Motor neuron (in vitro differentiated cells): ENCODE measurements around the gene UGT2B10. TPM values are rescaled to one million over a fixed set of nuclear protein-coding genes. Genes with fewer than 3 reads are reported as not detected.

Source experiments
- ATAC-seq, 8 experiments: fragments of 200-7000 bp; cut with Tn5 transposase; replicated peaks in 6 of 8; 2 replicates each; pipeline ENCODE4 v1.8.0; 2021; ENCODE audit warnings: mild to moderate bottlenecking in 8 of 8, moderate library complexity in 8 of 8
- H3K27ac ChIP-seq, 2 donors: fragments of 250-450 bp; sonication (Bioruptor Pico); 2 replicates each; pipeline ENCODE4 v1.9.0; 2021; ENCODE audit warnings: antibody characterized with exemption in 2 of 2, mild to moderate bottlenecking in 2 of 2, moderate library complexity in 1 of 2
- H3K4me1 ChIP-seq, 2 donors: fragments of 250-450 bp; sonication (Bioruptor Pico); replicated peaks in 1 of 2; 2 replicates each; pipeline ENCODE4 v1.6.1; 2021; ENCODE audit warnings: antibody characterized with exemption in 2 of 2, mild to moderate bottlenecking in 2 of 2, moderate library complexity in 1 of 2
- H3K4me3 ChIP-seq, 5 donors: fragments of 250-450 bp; sonication (Bioruptor Pico); 2 replicates each; pipeline ENCODE4 v1.9.0; 2021; ENCODE audit warnings: antibody characterized with exemption in 5 of 5, mild to moderate bottlenecking in 5 of 5, moderate library complexity in 4 of 5
- WGBS, 10 experiments: fragments of 450-650 bp; shearing (Covaris generic); methylation state at CpG; one replicate each; pipeline ENCODE4 v1.0.0; 2022; 5-methylcytosine and 5-hydroxymethylcytosine counted together
- in situ Hi-C, 9 experiments: fragments of 400-800 bp; cut with MboI; loops; one replicate each; pipeline ENCODE4 v1.15.0; 2021; ENCODE audit warnings: low sequenced_read_pairs in 9 of 9, low pct_unique_long_range_greater_than_20kb in 2 of 9; ENCODE audit not compliant: unreplicated experiment in 9 of 9
- total RNA-seq, 8 experiments: library from RNA; unstranded; fragments of 300-600 nt; gene quantifications; 2 replicates each; pipeline versions ENCODE4 v1.2.3 to v1.2.4, GENCODE V29; 2022

UGT2B10 gene
- total RNA-seq, 8 experiments from 2014 or later, result not detected

GRCh38 chr4:68850293-68850692 lies 34.5 kb downstream of the UGT2B10 start:
- no peak for ATAC-seq
- WGBS, 10 experiments, result 0 to 100% (median 47%) methylated on average over 1 to 3 of the region's 3 CpGs
- in situ Hi-C loops, result no loop called here

DNA sequence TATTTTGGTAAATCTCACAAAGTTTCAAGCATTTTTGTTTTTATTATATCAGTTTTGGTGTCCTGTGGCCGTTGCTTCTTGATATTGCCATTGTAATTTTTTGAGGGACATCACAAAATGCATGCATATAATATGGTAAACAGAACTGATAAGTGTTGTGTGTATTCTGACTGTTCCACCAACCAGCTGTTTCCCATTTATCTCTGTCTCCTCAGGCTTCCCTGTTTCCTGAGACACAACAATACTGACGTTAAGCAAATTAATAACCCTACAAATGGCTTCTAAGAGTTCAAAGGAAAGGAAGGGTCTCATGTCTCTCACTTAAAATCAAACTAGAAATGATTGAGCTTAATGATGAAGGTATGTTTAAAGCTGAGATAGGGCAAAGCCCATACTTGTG lies 40.0 kb downstream of the UGT2B10 start:
- ATAC-seq, result no peak
- in situ Hi-C loops, result no loop called here
- 0 to 79% (median 20%) methylated on average over 1 to 2 of the region's 2 CpGs; no CpG with 5 or more reads in 1 of the 10 experiments for WGBS, 10 experiments
- H3K27ac ChIP-seq, result no peak overlapping the region
- no peaks in the 10 kb centered on the region for H3K4me1 ChIP-seq
- no peak overlapping the region for H3K4me3 ChIP-seq

More at GRCh38 chr4:68850293-68850692, 34.5 kb downstream of the UGT2B10 start:
- H3K4me1 ChIP-seq, result no peaks in the 10 kb centered on the region
- H3K4me3 ChIP-seq, result no peak overlapping the region
- H3K27ac ChIP-seq, result no peak overlapping the region

GRCh38 chr4:68858039-68858438 lies 42.2 kb downstream of the UGT2B10 start:
- no peak for ATAC-seq
- in situ Hi-C loops, result no loop called here

GRCh38 chr4:68859655-68860054 lies 43.9 kb downstream of the UGT2B10 start:
- ATAC-seq, result no peak
- in situ Hi-C loops, result no loop called here
- H3K27ac ChIP-seq, result no peak overlapping the region
- H3K4me3 ChIP-seq, result no peak overlapping the region
- no peaks in the 10 kb centered on the region for H3K4me1 ChIP-seq
- whole genome bisulfite sequencing, 10 experiments, result 0 to 89% (median 41%) methylated on average over 1 of the region's 1 CpG; no CpG with 5 or more reads in 2 of the 10 experiments

More at GRCh38 chr4:68858039-68858438, 42.2 kb downstream of the UGT2B10 start:
- H3K4me1 ChIP-seq, result no peaks in the 10 kb centered on the region
- no peak overlapping the region for H3K27ac ChIP-seq
- H3K4me3 ChIP-seq, result no peak overlapping the region

DNA sequence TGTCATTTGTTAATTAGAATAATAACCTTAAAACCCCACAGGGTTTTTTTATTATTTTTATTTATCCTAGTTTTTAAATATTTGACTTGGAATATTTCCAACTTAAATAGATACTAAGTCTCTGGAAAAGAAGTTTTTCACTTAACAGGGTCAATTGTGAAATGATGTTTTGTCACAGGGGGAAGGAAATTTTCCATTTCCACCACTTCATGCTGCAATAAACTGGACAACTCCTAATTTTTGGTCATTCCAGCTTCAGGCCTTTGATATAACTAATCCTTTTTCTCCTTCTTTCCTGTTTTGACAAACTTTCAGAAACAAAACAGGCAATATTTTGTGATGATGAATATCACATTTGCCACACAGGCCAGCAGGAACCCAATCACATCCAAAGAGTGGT lies 45.3 kb downstream of the UGT2B10 start:
- in situ Hi-C loops, result no loop called here
- Histone ChIP-seq H3K4me1 (no peaks in the 10 kb centered on the region), H3K4me3 (no peak overlapping the region), H3K27ac (no peak overlapping the region)
- ATAC-seq, result no peak

GRCh38 chr4:68864438-68865187 lies 48.8 kb downstream of the UGT2B10 start:
- no peaks in the 10 kb centered on the region for H3K4me1 ChIP-seq
- ATAC-seq, result no peak
- WGBS, 10 experiments, result 27 to 100% (median 89%) methylated on average over 2 to 6 of the region's 6 CpGs; no CpG with 5 or more reads in 1 of the 10 experiments
- no peak overlapping the region for H3K4me3 ChIP-seq
- no peak overlapping the region for H3K27ac ChIP-seq
- in situ Hi-C loops, result no loop called here

GRCh38 chr4:68865188-68865638 lies 49.4 kb downstream of the UGT2B10 start:
- 0 to 96% (median 77%) methylated on average over 2 to 4 of the region's 4 CpGs; no CpG with 5 or more reads in 1 of the 10 experiments for WGBS, 10 experiments
- Histone ChIP-seq H3K4me1 (no peaks in the 10 kb centered on the region), H3K27ac (no peak overlapping the region), H3K4me3 (no peak overlapping the region)
- peak in 1 of 8 experiments; percentile 40 for ATAC-seq
- in situ Hi-C loops, result no loop called here

DNA sequence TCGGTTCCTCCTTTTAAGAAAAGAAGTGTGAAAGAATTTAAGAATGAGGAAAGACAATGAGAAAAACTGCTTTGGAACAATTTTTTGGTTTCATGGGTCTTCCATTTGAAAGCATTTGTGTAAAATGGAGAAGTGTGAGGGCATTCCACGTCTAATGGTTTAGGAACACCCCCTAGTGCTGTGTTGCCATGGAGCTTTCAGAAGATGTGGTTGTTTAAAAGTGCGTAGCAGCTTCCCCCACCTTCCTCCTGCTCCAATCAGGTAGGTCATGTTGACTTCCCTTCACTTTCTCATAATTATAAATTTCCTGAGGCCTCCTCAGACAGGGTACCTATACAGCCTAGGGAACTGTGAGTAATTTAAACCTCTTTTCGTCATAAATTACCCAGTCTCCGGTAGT lies 50.0 kb downstream of the UGT2B10 start:
- no peak for ATAC-seq
- Histone ChIP-seq H3K27ac (no peak overlapping the region), H3K4me3 (no peak overlapping the region), H3K4me1 (no peaks in the 10 kb centered on the region)
- in situ Hi-C loops, result no loop called here
- 5 to 92% (median 82%) methylated on average over 1 to 5 of the region's 5 CpGs; no CpG with 5 or more reads in 1 of the 10 experiments for WGBS, 10 experiments

DNA sequence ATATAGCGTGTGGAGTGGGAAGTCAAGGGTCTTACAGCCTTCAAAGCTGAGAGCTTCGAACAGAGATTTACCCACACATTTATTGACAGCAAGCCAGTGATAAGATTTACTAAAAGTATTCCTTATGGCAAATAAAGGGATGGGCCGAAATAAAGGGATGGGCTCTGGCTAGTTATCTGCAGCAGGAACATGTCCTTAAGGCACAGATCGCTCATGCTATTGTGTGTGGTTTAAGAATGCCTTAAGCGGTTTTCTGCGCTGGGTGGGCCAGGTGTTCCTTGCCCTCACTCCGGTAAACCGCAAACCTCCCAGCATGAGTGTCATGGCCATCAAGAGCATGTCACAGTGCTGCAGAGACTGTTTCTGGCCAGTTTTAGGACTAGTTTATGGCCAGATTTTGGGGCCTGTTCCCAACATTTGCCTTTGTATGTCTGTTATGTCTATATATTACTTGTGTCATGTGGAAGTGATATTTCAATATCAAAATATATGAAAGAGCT lies 53.5 kb downstream of the UGT2B10 start:
- in situ Hi-C loops, result no loop called here
- no peaks in the 10 kb centered on the region for H3K4me1 ChIP-seq
- no peak for ATAC-seq
- 0 to 100% (median 88%) methylated on average over 1 to 7 of the region's 8 CpGs; no CpG with 5 or more reads in 1 of the 10 experiments for WGBS, 10 experiments
- H3K4me3 ChIP-seq, result no peak overlapping the region
- no peak overlapping the region for H3K27ac ChIP-seq

DNA sequence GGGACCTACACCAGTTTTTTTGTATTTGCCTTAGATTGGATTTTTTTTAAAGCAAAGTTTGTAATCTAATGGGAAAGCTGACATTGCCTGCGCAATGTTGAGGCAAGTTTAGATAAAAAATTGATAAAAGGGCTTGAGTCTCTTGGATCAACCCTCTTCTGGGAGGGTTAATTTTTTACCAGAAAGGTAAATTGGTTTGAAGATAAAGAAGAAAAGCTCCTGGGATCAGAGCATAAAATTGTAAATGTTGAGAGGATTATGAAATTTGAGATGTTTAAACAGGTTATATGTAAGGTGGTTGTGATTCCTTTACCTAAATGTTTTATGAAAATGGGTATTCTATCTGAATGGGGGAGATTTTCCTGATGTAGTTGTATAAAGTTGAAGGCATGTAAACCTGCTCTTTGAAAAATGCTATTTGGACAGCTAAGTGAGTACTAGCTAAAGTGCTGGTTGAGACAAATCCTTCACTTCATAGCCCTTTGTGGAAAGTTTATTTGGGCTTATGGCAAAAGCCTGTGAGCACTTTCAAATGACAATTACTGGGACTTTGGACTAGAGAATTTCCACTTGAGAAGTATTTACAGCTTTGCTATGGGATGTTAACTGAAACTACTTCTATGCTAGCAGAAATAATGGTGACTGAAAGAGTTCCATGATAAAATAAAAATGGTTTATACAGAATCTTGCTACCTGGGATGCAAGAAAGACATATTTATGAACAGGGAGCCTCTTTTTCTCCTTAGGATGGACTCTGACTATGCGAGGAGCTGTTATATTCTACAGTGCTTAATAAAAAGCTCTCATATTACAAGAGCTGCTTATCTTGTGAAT lies 56.2 kb downstream of the UGT2B10 start:
- in situ Hi-C loops, result no loop called here
- no peak overlapping the region for H3K27ac ChIP-seq
- H3K4me1 ChIP-seq, result no peaks in the 10 kb centered on the region
- 0 to 95% (median 70%) methylated on average over 1 to 2 of the region's 2 CpGs for WGBS, 10 experiments
- ATAC-seq, result no peak
- H3K4me3 ChIP-seq, result no peak overlapping the region

DNA sequence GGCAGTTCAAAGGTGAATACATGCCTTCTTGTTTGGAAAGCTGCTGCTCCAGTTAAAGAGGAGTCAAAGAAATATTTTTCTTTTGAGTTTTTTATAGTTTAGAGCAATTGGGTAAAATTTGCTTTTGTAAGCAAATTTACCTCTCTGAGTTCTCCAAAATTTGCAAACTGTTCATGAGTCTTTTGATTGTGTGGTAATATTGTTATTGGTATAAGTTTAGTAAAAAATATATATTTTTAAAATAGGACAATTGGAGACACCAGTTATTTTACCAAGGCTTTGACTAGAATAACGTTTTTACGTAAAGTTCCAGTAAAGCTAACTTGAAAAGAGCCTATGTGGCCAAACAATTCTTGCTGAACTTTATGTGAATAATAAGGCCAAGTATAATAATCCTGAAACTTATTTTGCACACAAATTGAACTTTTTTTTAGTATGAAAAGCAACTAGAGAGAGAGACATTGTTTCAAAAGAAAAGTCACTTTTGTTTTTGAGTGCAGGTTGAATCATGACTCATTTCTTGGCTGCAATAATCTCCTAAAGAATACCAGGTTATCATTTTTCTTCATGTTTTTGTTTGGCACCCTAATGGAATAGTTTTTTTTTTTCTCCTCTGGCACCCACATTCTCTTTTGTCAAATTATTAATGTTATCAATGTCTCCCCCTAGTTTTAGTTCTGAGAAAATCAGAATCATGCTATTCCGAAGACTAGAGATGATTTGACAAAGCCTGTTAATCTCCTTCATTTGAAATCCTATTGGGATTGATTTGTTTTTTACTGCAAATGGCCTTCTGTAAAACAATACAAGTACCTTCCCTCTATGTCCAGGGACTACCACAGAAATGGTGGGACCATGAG lies 57.1 kb downstream of the UGT2B10 start:
- Histone ChIP-seq H3K27ac (no peak overlapping the region), H3K4me3 (no peak overlapping the region), H3K4me1 (no peaks in the 10 kb centered on the region)
- no peak for ATAC-seq
- in situ Hi-C loops, result no loop called here
- WGBS, 10 experiments, result 13 to 94% (median 75%) methylated on average over 1 to 3 of the region's 3 CpGs

DNA sequence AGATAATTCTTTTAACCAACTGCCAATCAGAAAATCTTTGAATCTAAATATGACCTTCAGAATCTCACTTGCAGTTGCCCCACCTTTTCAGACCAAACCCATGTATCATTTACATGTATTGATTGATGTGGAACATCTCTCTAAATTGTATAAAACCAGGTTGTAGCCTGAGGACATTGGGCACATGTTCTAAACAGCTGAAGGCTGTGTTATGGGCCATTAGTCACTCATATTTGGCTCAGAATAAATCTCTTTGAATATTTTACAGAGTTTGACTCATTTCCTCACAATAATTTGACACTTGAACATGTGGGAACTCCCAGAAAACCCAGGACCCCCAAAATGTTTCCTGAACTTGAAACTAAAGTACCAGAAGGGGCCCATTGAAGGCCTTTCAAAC lies 58.7 kb downstream of the UGT2B10 start:
- in situ Hi-C loops, result no loop called here
- Histone ChIP-seq H3K4me1 (no peaks in the 10 kb centered on the region), H3K27ac (no peak overlapping the region), H3K4me3 (no peak overlapping the region)
- ATAC-seq, result peak in 2 of 8 experiments; percentile 20 to 64

GRCh38 chr4:68877555-68877954 lies 61.8 kb downstream of the UGT2B10 start:
- ATAC-seq, result no peak
- in situ Hi-C loops, result no loop called here
- Histone ChIP-seq H3K4me3 (no peak overlapping the region), H3K27ac (no peak overlapping the region), H3K4me1 (no peaks in the 10 kb centered on the region)
- WGBS, 10 experiments, result 35 to 100% (median 80%) methylated on average over 1 to 5 of the region's 5 CpGs; no CpG with 5 or more reads in 1 of the 10 experiments
